Measurements from ENCODE around the gene OTULINL.

DNA sequence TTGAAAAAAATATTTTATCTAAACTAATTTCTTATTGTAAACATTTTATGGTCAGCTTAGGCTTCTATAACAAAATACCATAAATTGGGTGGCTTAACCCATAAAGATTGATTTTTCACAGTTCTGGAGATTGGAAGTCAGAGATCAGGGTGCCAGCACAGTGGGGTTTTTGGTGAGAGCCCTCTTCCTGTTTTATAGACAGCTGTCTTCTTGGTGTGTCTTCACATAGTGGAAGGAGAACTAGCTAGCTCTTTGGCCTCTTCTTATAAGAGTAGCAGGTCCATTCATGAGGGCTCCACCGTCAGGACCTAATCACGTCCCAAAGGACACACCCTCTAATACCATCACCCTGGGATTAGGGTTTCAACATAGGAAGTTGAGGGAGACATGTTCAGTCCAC is 26.6 kb downstream of the OTULINL start:
- TF ChIP-seq POLR2A (IDR thresholded peaks at IDR 0.05; ENCODE audit: low read depth, low read length) (no peak), POLR2AphosphoS5 (IDR thresholded peaks at IDR 0.05; ENCODE audit: low read depth, low read length) (no peak), TAF1 (IDR thresholded peaks at IDR 0.05; ENCODE audit: borderline replicate concordance, low read depth, low read length) (no peak)

Measured in GM12892 (cell line).